Fibroblast of mammary gland (primary cell): ENCODE measurements around the gene TMEM62.

Experiments used
- DNase-seq: peaks from one replicate; pipeline ENCODE4 v3.0.0-alpha.2; 2010; ENCODE audit warnings: low read depth
- H3K4me3 ChIP-seq: 2 replicates; pipeline ENCODE4 v1.5.1; 2011; ENCODE audit warnings: low read depth, mild to moderate bottlenecking, low read length, moderate library complexity; ENCODE audit not compliant: control insufficient read depth
- TF ChIP-seq, protein P1 (sequence below): conservative IDR thresholded peaks from 2 replicates; pipeline ENCODE4 v1.5.1; 2011; ENCODE audit warnings: low read depth, low read length, inconsistent platforms; ENCODE audit not compliant: control insufficient read depth, insufficient read depth

The TMEM62 gene

DNA sequence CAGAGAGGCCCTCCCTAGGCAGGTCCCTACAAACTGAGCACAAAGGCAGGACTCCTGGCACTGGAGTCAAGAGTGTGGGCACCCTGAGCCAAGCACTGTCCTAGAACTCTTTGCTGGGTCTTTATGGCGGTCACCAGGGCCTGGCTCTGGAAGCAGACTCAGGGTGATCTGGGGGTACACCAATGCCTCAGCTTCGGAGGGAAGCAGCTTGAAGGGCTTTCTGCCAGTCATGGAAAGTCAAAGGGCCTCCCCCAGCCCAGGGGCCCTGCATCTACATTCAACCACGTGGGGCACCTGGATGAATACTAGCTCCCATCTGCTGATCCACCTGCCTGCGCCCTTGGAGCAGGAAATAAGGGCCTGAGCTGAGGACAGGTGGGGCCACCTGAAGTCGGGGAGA, 80.1 kb downstream of the TMEM62 start:
- TF ChIP-seq, protein P1, sequence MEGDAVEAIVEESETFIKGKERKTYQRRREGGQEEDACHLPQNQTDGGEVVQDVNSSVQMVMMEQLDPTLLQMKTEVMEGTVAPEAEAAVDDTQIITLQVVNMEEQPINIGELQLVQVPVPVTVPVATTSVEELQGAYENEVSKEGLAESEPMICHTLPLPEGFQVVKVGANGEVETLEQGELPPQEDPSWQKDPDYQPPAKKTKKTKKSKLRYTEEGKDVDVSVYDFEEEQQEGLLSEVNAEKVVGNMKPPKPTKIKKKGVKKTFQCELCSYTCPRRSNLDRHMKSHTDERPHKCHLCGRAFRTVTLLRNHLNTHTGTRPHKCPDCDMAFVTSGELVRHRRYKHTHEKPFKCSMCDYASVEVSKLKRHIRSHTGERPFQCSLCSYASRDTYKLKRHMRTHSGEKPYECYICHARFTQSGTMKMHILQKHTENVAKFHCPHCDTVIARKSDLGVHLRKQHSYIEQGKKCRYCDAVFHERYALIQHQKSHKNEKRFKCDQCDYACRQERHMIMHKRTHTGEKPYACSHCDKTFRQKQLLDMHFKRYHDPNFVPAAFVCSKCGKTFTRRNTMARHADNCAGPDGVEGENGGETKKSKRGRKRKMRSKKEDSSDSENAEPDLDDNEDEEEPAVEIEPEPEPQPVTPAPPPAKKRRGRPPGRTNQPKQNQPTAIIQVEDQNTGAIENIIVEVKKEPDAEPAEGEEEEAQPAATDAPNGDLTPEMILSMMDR = no peak
- H3K4me3 ChIP-seq = no peak overlapping the region
- DNase-seq = no peak

DNA sequence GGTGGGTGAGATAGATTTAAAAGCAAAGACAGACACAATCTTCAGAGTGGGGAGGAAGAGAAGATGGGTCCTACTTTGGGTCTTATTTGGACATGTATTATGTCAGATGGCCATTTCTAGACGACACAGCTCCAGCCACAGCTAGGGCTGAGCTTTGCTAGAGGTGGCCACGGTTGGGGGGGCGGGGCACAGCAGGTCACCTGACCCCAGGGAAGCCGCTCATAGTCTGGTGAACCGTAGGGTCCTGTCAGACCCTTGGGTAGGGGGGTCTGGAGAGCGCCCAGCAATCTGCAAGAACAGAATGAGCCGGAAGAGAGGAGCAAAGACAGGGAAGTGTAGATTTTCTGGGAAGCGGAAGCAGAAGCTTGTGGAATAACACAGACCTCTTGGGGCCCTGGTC, 80.8 kb downstream of the TMEM62 start:
- H3K4me3 ChIP-seq = no peak overlapping the region
- TF ChIP-seq, protein P1 = no peak
- DNase-seq = no peak

DNA sequence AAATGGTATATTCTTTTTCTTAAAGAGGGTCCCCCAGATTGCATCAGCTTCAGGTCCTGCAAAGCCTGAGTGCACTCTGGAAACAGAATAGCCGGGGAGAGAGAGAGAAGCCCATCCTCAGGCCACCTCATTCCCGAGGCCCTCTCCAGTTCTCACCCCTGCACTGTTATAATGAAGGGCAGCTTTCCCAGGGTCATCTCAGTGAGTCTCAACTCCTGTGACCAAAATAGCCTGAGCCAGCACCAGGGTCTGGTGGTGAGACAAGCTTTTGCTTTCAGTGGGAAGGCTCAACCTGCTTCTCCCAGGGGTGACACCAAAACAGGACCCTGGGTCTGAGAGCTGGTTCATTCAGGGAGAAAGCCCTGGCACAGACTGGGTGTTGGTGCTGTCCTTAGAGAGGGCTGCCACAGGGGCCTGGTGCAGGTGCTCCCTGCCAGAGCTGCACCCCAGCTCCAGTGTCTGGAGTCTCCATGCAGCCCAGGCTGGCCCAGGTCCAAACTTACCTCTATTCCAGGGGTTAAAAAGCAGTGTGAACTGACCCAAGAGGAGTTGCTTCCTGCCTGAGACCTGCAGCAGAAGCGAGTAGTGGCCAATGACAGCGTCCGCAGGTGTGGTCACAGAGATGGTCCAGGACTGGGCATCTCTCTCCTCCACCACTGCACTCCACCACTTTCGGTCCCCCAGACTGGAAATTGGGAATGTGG, 81.4 kb downstream of the TMEM62 start:
- H3K4me3 ChIP-seq = no peak overlapping the region
- no peak for DNase-seq
- TF ChIP-seq, protein P1 = no peak

DNA sequence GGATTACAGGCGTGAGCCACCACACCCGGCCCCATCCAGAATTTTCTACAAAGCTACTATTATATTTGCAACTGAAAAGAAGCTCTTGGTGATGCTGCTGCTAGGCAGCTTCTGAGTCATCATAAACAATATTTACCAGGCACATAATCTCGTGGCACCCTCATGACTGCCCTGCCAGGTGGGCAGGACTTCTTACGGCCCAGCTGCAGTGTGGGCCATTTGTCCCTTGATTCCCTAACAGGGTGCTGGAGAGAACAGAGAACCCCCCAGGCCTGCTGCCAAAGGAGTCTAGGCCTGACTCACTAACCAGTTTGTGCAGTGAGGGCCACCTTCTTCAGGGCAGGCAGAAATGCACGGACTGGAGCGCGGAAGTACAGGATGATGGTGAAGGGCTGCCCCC, 82.6 kb downstream of the TMEM62 start:
- no peak for DNase-seq
- TF ChIP-seq, protein P1 = no peak
- no peak overlapping the region for H3K4me3 ChIP-seq

DNA sequence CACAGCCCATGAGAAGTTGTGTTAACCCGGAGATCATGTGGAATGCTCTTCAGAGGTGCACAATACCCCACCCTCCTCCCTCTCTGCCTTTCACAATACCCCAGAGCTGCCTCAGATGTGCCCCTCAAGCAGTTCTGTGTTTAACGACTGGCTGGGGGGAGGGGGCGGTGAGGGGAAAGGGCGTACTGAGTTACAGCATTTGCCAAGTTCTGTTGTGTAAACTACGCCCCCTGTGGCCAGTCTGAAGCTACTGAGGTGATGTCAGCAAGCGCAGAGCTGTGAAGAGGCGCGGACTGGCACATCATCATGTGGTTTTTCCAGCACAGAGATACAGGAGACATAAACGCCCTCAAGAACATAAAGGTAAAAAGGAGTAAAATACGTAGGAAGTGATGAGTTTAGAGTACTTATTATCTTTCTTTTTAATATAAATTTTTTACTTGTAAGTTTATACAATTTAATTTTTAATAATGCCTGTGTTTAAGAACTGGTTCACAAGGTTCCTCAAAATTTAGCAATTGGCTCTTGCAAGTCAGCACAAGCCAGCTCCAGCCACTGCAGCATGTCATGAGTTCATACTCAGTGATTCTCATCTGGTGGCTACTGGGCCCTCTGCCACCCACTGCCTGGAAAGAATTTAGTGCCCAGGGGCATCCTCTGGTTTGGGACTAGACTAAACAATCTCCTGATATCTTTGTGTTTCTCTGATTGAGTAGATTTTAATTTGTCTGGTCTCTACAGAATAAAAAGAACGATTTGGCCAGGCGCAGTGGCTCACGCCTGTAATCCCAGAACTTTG, 85.7 kb downstream of the TMEM62 start:
- peak; percentile 19 for DNase-seq
- TF ChIP-seq, protein P1 = peak; percentile 21
- H3K4me3 ChIP-seq = no peak overlapping the region

DNA sequence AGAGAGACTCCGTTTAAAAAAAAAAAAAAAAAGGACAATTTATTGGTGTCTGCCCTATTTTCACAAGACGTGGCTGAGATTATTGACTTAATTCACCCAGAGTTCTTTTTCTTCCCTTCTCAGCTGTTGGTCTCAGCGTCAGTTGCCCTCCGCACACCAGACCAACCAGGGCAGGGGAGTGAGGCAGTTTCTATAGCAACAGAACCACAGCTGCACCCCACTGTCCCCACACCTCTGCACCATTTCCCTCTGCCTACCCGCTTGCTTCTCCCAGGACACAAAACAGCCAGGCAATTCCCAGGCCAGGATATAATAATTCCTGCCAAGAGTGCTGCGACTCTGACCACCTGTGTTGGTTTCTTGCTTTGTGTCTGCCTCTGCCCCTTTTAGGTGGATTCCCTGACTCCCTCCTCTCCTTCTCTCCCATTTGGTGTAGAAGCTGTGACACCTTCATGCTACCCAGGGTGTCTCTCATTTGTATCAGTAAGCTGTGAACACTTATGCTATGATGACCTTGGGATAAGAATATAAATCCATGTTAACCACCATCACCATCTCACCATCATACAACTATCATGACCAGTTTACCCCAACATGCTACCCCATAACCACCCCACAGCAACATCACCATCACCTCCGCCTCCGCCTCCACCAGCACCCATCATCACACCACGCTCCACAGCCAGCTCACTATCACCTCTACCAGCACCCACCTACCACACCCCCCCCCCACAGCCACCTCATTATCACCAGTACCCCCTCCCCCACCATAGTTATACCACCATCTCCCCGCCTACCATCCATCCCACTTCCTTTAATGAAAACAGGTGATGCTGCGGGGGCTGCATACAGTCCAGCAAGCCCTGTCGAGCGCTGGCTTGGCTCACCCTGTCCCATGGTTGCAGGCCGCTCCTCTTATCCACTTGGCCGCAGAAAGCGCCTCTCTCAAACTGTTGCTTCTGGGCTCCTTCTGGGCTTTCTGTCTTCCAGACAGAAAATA, 86.8 kb downstream of the TMEM62 start:
- TF ChIP-seq, protein P1 = no peak
- no peak overlapping the region for H3K4me3 ChIP-seq
- no peak for DNase-seq
